Chondrocyte (in vitro differentiated cells): Measurements from ENCODE around the gene BAD. TPM values are rescaled to one million over a fixed set of nuclear protein-coding genes. Genes with fewer than 3 reads are reported as not detected.
A peak's percentile ranks its signal among the peaks of the same experiment; 100 is the strongest.

Experiments
- DNase-seq: peaks from one replicate; pipeline ENCODE4 v3.0.0; 2021; ENCODE audit warnings: mixed read lengths, low spot score
- H3K27ac Mint-ChIP-seq: one replicate; pipeline ENCODE4 v1.8.0; 2021; ENCODE audit warnings: mild to moderate bottlenecking, moderate library complexity, mixed read lengths; ENCODE audit not compliant: unreplicated experiment
- H3K27me3 Mint-ChIP-seq: 2 replicates; pipeline ENCODE4 v1.8.0; 2021; ENCODE audit warnings: low read depth, mixed read lengths
- H3K36me3 Mint-ChIP-seq: 2 replicates; pipeline ENCODE4 v1.8.0; 2021; ENCODE audit warnings: low read depth, mixed read lengths
- H3K4me1 Mint-ChIP-seq: 2 replicates; pipeline ENCODE4 v1.8.0; 2021; ENCODE audit warnings: low read depth, mild to moderate bottlenecking, mixed read lengths
- H3K4me3 Mint-ChIP-seq: one replicate; pipeline ENCODE4 v1.8.0; 2021; ENCODE audit warnings: mild to moderate bottlenecking, moderate library complexity, mixed read lengths; ENCODE audit not compliant: unreplicated experiment
- H3K9me3 Mint-ChIP-seq: 2 replicates; pipeline ENCODE4 v1.8.0; 2021; ENCODE audit warnings: low read depth, mixed read lengths
- long read RNA-seq: library from polyadenylated mRNA; stranded (forward); transcript quantifications from one replicate; pipeline ENCODE4 v2.0.0, GENCODE V29; 2021
- total RNA-seq: library from RNA; stranded (reverse); gene quantifications from 3 replicates; pipeline ENCODE4 v1.2.1, GENCODE V29; 2021
- TF ChIP-seq, protein P1 (sequence below): fragments of 200-600 bp; sonication (generic); IDR thresholded peaks from 2 replicates; pipeline ENCODE4 v1.5.0; 2021; ENCODE audit warnings: antibody characterized with exemption, mild to moderate bottlenecking, moderate library complexity

BAD gene
- total RNA-seq: 55.5 to 58.8 TPM (median 56.8 TPM) in 3 replicates
- long read RNA-seq, transcript BAD-201 (4 exons, 929 nt): major isoform, 76 of 88 reads
- long read RNA-seq, transcript BAD-203 (3 exons, 1,157 nt): minor isoform, 8 of 88 reads
- long read RNA-seq, partial matches to known transcripts: 1 of 88 reads
- long read RNA-seq, other reads (novel, unspliced or antisense): 1 of 88 reads

- DNase-seq: peak; percentile 96
- H3K36me3 Mint-ChIP-seq: peaks cover 7% of the 10 kb centered on the region
- H3K4me1 Mint-ChIP-seq: peaks cover 26% of the 10 kb centered on the region
- H3K27me3 Mint-ChIP-seq: no peaks in the 10 kb centered on the region
- TF ChIP-seq, protein P1, sequence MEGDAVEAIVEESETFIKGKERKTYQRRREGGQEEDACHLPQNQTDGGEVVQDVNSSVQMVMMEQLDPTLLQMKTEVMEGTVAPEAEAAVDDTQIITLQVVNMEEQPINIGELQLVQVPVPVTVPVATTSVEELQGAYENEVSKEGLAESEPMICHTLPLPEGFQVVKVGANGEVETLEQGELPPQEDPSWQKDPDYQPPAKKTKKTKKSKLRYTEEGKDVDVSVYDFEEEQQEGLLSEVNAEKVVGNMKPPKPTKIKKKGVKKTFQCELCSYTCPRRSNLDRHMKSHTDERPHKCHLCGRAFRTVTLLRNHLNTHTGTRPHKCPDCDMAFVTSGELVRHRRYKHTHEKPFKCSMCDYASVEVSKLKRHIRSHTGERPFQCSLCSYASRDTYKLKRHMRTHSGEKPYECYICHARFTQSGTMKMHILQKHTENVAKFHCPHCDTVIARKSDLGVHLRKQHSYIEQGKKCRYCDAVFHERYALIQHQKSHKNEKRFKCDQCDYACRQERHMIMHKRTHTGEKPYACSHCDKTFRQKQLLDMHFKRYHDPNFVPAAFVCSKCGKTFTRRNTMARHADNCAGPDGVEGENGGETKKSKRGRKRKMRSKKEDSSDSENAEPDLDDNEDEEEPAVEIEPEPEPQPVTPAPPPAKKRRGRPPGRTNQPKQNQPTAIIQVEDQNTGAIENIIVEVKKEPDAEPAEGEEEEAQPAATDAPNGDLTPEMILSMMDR: no peak
- H3K27ac Mint-ChIP-seq: peak within 1 kb of the TSS; percentile 92
- peak within 1 kb of the TSS; percentile 80 for H3K4me3 Mint-ChIP-seq
- H3K9me3 Mint-ChIP-seq: no peaks in the 10 kb centered on the region
Observed at GRCh38 chr11:64284048-64284961, at the start of gene BAD. Gene BAD, minus strand, starts transcription at chr11:64284665. Its CDS starts 297 bp downstream, at chr11:64284368.

DNA sequence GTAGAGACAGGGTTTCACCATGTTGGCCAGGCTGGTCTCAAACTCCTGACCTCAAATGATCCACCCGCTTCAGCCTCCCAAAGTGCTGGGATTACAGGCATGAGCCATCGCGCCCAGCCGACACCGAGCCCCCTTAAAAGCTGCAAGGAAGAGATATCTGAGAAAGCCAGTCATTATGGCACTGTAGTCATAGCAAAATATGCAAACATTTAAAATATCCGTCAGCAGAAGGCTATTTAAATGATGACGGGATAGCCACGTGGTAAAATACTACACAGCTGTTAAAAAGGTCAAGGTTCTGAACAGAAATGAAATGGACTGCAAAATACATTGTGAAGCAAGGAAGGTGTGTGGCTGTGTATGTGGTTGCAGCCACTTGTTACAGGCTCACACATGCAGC is 49.1 kb upstream of the BAD start:
- Mint-ChIP-seq H3K4me1 (peaks cover 24% of the 10 kb centered on the region), H3K9me3 (no peaks in the 10 kb centered on the region), H3K27me3 (no peaks in the 10 kb centered on the region), H3K27ac (no peak overlapping the region), H3K36me3 (no peaks in the 10 kb centered on the region), H3K4me3 (no peak overlapping the region)
- TF ChIP-seq, protein P1: no peak
- DNase-seq: no peak

DNA sequence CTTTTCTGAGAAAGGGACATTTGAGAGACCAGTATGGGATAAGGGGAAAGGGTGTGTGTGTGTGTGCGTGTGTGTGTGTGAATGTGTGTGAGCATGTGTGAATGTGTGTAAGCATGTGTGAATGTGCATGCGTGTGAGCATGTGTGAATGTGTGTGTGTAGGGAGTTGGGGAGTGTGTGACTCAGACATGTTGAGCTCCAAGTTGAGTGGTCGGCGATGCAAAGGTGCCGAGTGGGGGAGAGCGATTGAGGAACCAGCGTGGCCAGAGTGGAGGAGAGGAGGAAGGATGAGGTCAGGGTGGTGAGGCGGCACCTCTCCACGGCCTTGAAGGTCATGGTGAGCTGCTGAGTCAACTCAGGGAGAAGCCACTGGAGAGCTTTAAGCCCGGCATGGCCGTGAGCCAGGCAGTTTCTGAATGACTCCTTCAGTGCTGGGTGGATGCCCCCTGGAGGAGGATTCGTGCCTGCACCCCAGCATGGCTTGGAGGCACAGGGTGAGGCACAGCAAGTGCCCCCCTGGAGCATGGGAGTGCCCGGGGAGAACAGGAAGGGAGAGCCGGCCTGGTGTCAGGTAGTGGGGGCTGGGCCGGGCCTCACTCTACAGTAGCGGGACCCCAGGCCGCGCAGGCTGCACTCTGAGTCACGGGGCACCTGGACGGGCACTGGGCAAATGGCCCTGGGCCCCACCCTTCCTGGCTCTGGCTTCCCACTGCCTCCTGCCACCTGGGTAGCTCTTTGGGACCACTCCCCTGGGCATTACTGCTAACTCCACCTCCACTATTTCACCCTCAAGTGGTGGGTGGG is 47.3 kb upstream of the BAD start:
- peak; percentile 81 for DNase-seq
- peaks cover 24% of the 10 kb centered on the region for H3K4me1 Mint-ChIP-seq
- no peaks in the 10 kb centered on the region for H3K27me3 Mint-ChIP-seq
- peaks cover 3% of the 10 kb centered on the region for H3K9me3 Mint-ChIP-seq
- no peaks in the 10 kb centered on the region for H3K36me3 Mint-ChIP-seq
- no peak overlapping the region for H3K27ac Mint-ChIP-seq
- TF ChIP-seq, protein P1: peak; percentile 72
- H3K4me3 Mint-ChIP-seq: no peak overlapping the region

GRCh38 chr11:64330888-64331287 is 46.4 kb upstream of the BAD start:
- peaks cover 3% of the 10 kb centered on the region for H3K9me3 Mint-ChIP-seq
- DNase-seq: peak; percentile 57
- H3K36me3 Mint-ChIP-seq: no peaks in the 10 kb centered on the region
- H3K4me1 Mint-ChIP-seq: peaks cover 24% of the 10 kb centered on the region
- no peaks in the 10 kb centered on the region for H3K27me3 Mint-ChIP-seq
- H3K4me3 Mint-ChIP-seq: no peak overlapping the region
- TF ChIP-seq, protein P1: no peak
- H3K27ac Mint-ChIP-seq: no peak overlapping the region

- H3K4me1 Mint-ChIP-seq: peaks cover 15% of the 10 kb centered on the region
- H3K4me3 Mint-ChIP-seq: no peak overlapping the region
- no peaks in the 10 kb centered on the region for H3K36me3 Mint-ChIP-seq
- peaks cover 3% of the 10 kb centered on the region for H3K9me3 Mint-ChIP-seq
- TF ChIP-seq, protein P1: no peak
- no peak overlapping the region for H3K27ac Mint-ChIP-seq
- no peaks in the 10 kb centered on the region for H3K27me3 Mint-ChIP-seq
- no peak for DNase-seq
Observed at GRCh38 chr11:64327993-64328392, 43.5 kb upstream of the BAD start.
